PC-9 (cell line): ENCODE data around the gene DNAAF5. TPM values are rescaled to one million over a fixed set of nuclear protein-coding genes. Genes with fewer than 3 reads are reported as not detected.
"Not testable (repeated sequence)": the region's sequence is repeated elsewhere in the genome, so short reads cannot be mapped to it uniquely, and the experiment has no call there.

ENCODE experiments used
- BruUV-seq: library from RNA; stranded (reverse); fragments of 400-500 nt; replicated peaks from 2 replicates; lab custom pipeline; 2021; lab: Mats Ljungman, UMichigan
- CTCF ChIA-PET: fragments of 300-600 bp; sonication (Branson Sonifier 250); formaldehyde crosslinking; loops from one replicate; lab custom pipeline; 2022; ENCODE audit warnings: antibody characterized with exemption; lab: Charles Lee
- POLR2A ChIA-PET: fragments of 300-600 bp; sonication (Branson Sonifier 250); formaldehyde crosslinking; loops from one replicate; lab custom pipeline; 2022; ENCODE audit warnings: antibody characterized with exemption; ENCODE audit not compliant: unreplicated experiment; lab: Charles Lee
- DNase-seq, 2 experiments: peaks; one replicate each; pipeline versions ENCODE4 v3.0.0 to v3.0.0-alpha.2; 2015 to 2022; ENCODE audit warnings: mixed read lengths in 1 of 2
- H2AFZ ChIP-seq: fragments of 200-600 bp; sonication (generic); 2 replicates; pipeline ENCODE4 v1.8.1; 2017; ENCODE audit warnings: antibody characterized with exemption
- H3F3A ChIP-seq: fragments of 200-600 bp; sonication (generic); 2 replicates; pipeline ENCODE4 v1.8.1; 2017; ENCODE audit warnings: antibody characterized with exemption, mild to moderate bottlenecking, low read depth; ENCODE audit not compliant: insufficient read depth
- H3K27ac ChIP-seq: fragments of 200-600 bp; sonication (generic); 2 replicates; pipeline ENCODE4 v1.6.1; 2016; ENCODE audit warnings: mixed run types
- H3K27me3 ChIP-seq: fragments of 200-600 bp; sonication (generic); 2 replicates; pipeline ENCODE4 v1.6.1; 2016; ENCODE audit warnings: low read depth, mixed run types; ENCODE audit not compliant: insufficient read depth
- H3K36me3 ChIP-seq: fragments of 200-600 bp; sonication (generic); 2 replicates; pipeline ENCODE4 v1.6.1; 2016; ENCODE audit warnings: low read depth, mixed run types
- H3K4me1 ChIP-seq: fragments of 200-600 bp; sonication (generic); replicated peaks from 2 replicates; pipeline ENCODE4 v1.6.1; 2016; ENCODE audit warnings: mixed run types; ENCODE audit not compliant: insufficient read depth
- H3K4me2 ChIP-seq: fragments of 200-600 bp; sonication (generic); 2 replicates; pipeline ENCODE4 v1.6.1; 2017; ENCODE audit warnings: mixed run types
- H3K4me3 ChIP-seq: fragments of 200-600 bp; sonication (generic); 2 replicates; pipeline ENCODE4 v1.6.1; 2016; ENCODE audit warnings: mixed run types
- H3K79me2 ChIP-seq: fragments of 200-600 bp; sonication (generic); 2 replicates; pipeline ENCODE4 v1.6.1; 2017; ENCODE audit warnings: low read depth, mixed run types
- H3K9me2 ChIP-seq: fragments of 200-600 bp; sonication (generic); 2 replicates; pipeline ENCODE4 v1.8.1; 2017; ENCODE audit warnings: mild to moderate bottlenecking; ENCODE audit not compliant: insufficient read depth
- H3K9me3 ChIP-seq: fragments of 200-600 bp; sonication (generic); 2 replicates; pipeline ENCODE4 v1.8.1; 2016; ENCODE audit warnings: low read depth; ENCODE audit not compliant: insufficient read depth
- H4K20me1 ChIP-seq: fragments of 200-600 bp; sonication (generic); 2 replicates; pipeline ENCODE4 v1.8.1; 2017; ENCODE audit not compliant: insufficient read depth
- EZH2 ChIP-seq: fragments of 200-600 bp; sonication (generic); IDR thresholded peaks from 2 replicates; pipeline ENCODE4 v1.8.0; 2017; ENCODE audit warnings: antibody characterized with exemption, low read depth
- intact Hi-C: fragments of 100-400 bp; cut with micrococcal nuclease; formaldehyde crosslinking; loops from one replicate; pipeline ENCODE4 v1.10.0; 2022; ENCODE audit not compliant: unreplicated experiment
- total RNA-seq: library from RNA; stranded (reverse); gene quantifications from 2 replicates; pipeline ENCODE4 v1.2.3, GENCODE V29; 2021
- TF ChIP-seq, protein P1 (sequence below): fragments of 200-600 bp; sonication (generic); conservative IDR thresholded peaks from 2 replicates; pipeline ENCODE4 v1.6.1; 2017; ENCODE audit warnings: mixed run types, antibody characterized with exemption, mild to moderate bottlenecking, moderate library complexity

Gene DNAAF5
- total RNA-seq, 1 experiment from 2014 or later, result 63.2 TPM

DNA sequence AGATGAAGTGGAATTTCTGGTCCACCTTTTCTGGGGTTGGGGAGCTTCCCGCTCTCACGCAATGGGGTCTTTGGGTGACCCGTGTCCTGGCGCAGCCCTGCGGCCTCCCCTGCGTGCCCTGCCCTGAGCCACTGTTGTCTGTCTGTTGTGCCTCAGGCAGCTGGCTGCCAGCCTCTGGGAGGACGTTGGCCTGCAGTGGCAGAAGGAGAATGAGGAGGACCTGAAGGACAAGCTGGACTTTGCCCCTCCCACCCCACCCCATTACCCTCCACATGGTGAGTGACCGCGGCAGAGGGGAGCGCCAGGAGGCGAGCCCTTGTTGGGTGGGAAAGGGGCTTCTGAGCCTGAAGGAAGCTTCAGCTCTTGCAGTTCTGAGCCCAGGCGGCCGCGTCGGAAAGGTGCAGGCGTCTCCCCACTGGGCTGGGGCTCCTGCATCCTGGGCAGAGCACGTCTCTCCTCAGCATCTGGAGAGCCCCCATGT lies 14.7 kb downstream of the DNAAF5 start:
- no peak for DNase-seq
- Histone ChIP-seq H4K20me1 (peaks cover 64% of the 10 kb centered on the region), H3K9me2 (no peaks in the 10 kb centered on the region), H3K27me3 (no peaks in the 10 kb centered on the region), H3K79me2 (peaks cover 35% of the 10 kb centered on the region), H3K4me1 (no peaks in the 10 kb centered on the region), H3K36me3 (peaks cover 25% of the 10 kb centered on the region; the same call in 1 of the 2 replicates), H3K9me3 (no peaks in the 10 kb centered on the region), H3K4me3 (no peak overlapping the region), H2AFZ (no peak overlapping the region), H3K27ac (no peak overlapping the region), H3F3A (peaks cover 17% of the 10 kb centered on the region; the same call in 1 of the 2 replicates), H3K4me2 (no peak overlapping the region)
- CTCF ChIA-PET, result no interaction called here
- POLR2A ChIA-PET, result no interaction called here
- BruUV-seq, result no TSS peak
- intact Hi-C loops, result no loop called here
- no peak for TF ChIP-seq EZH2

DNA sequence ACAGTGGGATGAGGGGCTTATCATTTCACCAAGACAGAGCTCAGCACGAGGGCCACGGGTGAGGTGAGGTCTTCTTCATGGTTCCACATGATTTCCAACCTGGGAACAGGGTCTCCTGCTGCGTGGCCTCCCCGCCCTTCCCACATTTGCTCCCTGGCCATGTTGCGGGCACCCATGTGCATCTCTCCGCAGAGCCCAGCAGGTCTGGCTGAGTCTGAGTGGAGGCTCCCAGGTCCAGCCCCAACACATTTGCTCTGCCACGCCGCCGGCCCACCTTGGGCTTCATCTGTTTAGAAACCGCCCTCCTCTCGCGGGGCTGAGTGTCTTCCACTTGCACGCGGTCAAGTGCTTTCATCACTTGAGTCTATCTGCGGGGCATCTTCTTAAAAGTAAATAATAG lies 15.4 kb downstream of the DNAAF5 start:
- no peaks in the 10 kb centered on the region for H3K9me3 ChIP-seq
- intact Hi-C loops, result no loop called here
- peaks cover 32% of the 10 kb centered on the region for H3K79me2 ChIP-seq
- no peak overlapping the region for H3K4me3 ChIP-seq
- POLR2A ChIA-PET, result no interaction called here
- H4K20me1 ChIP-seq, result peaks cover 63% of the 10 kb centered on the region
- H3K4me1 ChIP-seq, result no peaks in the 10 kb centered on the region
- TF ChIP-seq, protein P1, sequence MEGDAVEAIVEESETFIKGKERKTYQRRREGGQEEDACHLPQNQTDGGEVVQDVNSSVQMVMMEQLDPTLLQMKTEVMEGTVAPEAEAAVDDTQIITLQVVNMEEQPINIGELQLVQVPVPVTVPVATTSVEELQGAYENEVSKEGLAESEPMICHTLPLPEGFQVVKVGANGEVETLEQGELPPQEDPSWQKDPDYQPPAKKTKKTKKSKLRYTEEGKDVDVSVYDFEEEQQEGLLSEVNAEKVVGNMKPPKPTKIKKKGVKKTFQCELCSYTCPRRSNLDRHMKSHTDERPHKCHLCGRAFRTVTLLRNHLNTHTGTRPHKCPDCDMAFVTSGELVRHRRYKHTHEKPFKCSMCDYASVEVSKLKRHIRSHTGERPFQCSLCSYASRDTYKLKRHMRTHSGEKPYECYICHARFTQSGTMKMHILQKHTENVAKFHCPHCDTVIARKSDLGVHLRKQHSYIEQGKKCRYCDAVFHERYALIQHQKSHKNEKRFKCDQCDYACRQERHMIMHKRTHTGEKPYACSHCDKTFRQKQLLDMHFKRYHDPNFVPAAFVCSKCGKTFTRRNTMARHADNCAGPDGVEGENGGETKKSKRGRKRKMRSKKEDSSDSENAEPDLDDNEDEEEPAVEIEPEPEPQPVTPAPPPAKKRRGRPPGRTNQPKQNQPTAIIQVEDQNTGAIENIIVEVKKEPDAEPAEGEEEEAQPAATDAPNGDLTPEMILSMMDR, result no peak
- TF ChIP-seq EZH2, result no peak
- no peak overlapping the region for H3K27ac ChIP-seq
- H3F3A ChIP-seq, result peaks cover 17% of the 10 kb centered on the region; the same call in 1 of the 2 replicates
- H2AFZ ChIP-seq, result no peak overlapping the region
- H3K4me2 ChIP-seq, result no peak overlapping the region
- H3K9me2 ChIP-seq, result no peaks in the 10 kb centered on the region
- peaks cover 25% of the 10 kb centered on the region; the same call in 1 of the 2 replicates for H3K36me3 ChIP-seq
- BruUV-seq, result no TSS peak
- no peak for DNase-seq
- CTCF ChIA-PET, result no interaction called here
- H3K27me3 ChIP-seq, result no peaks in the 10 kb centered on the region

DNA sequence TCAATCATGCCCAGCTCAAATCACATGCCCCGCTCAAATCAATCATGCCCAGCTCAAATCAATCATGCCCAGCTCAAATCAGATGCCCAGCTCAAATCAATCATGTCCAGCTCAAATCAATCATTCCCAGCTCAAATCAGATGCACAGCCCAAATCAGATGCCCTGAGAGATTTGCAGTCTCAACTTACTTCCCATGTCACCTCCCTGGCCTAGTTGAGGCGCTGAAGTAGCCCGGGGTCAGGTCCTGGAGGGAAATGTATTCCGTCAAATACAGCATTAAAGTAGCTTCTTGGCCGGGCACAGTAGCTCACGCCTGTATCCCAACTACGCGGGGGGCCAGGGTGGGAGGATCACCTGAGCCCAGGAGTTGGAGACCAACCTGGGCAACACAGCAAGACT lies 16.3 kb downstream of the DNAAF5 start:
- Histone ChIP-seq H3K4me1 (no peaks in the 10 kb centered on the region), H3K4me3 (no peak overlapping the region), H3K36me3 (peaks cover 25% of the 10 kb centered on the region; the same call in 1 of the 2 replicates), H4K20me1 (peaks cover 58% of the 10 kb centered on the region), H2AFZ (no peak overlapping the region), H3F3A (peaks cover 17% of the 10 kb centered on the region; the same call in 1 of the 2 replicates), H3K9me3 (no peaks in the 10 kb centered on the region), H3K27ac (no peak overlapping the region), H3K79me2 (peaks cover 28% of the 10 kb centered on the region), H3K9me2 (no peaks in the 10 kb centered on the region), H3K4me2 (no peak overlapping the region), H3K27me3 (no peaks in the 10 kb centered on the region)
- ChIA-PET CTCF (no interaction called here), POLR2A (no interaction called here)
- intact Hi-C loops, result no loop called here
- DNase-seq, result no peak
- TF ChIP-seq, protein P1, result no peak
- no peak for TF ChIP-seq EZH2
- BruUV-seq, result no TSS peak

DNA sequence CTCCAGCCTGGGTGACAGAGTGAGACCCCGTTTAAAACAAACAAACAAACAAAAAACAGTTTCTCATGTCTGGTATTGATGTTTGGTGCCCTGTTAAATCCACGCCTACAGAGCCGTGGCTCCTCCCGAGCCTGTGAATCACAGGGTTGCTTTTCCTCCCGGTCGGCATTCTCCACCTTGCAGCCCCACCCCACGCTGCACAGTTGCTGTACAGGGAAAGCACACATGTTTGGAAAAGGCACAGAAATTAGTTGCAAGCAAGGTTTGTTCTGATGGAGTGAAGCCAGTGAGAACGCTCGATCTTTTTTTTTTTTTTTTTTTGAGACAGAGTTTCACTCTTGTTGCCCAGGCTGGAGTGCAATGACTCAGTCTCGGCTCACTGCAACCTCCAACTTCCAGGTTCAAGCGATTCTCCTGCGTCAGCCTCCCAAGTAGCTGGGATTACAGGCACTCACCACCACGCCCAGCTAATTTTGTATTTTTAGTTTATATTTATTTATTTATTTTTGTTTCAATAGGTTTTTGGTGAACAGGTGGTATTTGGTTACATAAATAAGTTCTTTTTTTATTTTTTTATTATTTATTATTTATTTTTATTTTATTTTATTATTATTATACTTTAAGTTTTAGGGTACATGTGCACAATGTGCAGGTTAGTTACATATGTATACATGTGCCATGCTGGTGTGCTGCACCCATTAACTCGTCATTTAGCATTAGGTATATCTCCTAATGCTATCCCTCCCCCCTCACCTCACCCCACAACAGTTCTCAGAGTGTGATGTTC lies 17.0 kb downstream of the DNAAF5 start:
- H3K9me2 ChIP-seq, H3K4me3 ChIP-seq, DNase-seq, POLR2A ChIA-PET, H3K27me3 ChIP-seq, CTCF ChIA-PET, H3K4me2 ChIP-seq, H3K27ac ChIP-seq, H3K4me1 ChIP-seq, H3K9me3 ChIP-seq, H2AFZ ChIP-seq, BruUV-seq, intact Hi-C loops: not testable (repeated sequence)
- Histone ChIP-seq H3K79me2 (peaks cover 25% of the 10 kb centered on the region), H3F3A (peaks cover 17% of the 10 kb centered on the region; the same call in 1 of the 2 replicates), H4K20me1 (peaks cover 54% of the 10 kb centered on the region), H3K36me3 (peaks cover 20% of the 10 kb centered on the region; the same call in 1 of the 2 replicates)

DNA sequence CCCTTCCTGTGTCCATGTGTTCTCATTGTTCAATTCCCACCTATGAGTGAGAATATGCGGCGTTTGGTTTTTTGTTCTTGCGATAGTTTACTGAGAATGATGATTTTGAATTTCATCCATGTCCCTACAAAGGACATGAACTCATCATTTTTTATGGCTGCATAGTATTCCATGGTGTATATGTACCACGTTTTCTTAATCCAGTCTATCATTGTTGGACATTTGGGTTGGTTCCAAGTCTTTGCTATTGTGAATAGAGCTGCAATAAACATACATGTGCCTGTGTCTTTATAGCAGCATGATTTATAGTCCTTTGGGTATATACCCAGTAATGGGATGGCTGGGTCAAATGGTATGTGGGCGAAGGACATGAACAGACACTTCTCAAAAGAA lies 17.6 kb downstream of the DNAAF5 start:
- H3K27ac ChIP-seq, H2AFZ ChIP-seq, POLR2A ChIA-PET, H3K4me1 ChIP-seq, DNase-seq, H3K9me3 ChIP-seq, intact Hi-C loops, H3K4me2 ChIP-seq, H3K27me3 ChIP-seq, H3K4me3 ChIP-seq, BruUV-seq, CTCF ChIA-PET, H3K9me2 ChIP-seq: not testable (repeated sequence)
- H4K20me1 ChIP-seq, result peaks cover 52% of the 10 kb centered on the region
- H3K79me2 ChIP-seq, result peaks cover 24% of the 10 kb centered on the region
- peaks cover 17% of the 10 kb centered on the region; the same call in 1 of the 2 replicates for H3F3A ChIP-seq
- peaks cover 20% of the 10 kb centered on the region; the same call in 1 of the 2 replicates for H3K36me3 ChIP-seq
